GM21737 (cell line): Measurements from ENCODE around the gene FNBP1.
"Not testable (repeated sequence)": the region's sequence is repeated elsewhere in the genome, so short reads cannot be mapped to it uniquely, and the experiment has no call there.

Source experiments
- ATAC-seq: cut with Tn5 transposase; IDR thresholded peaks from one replicate; pipeline ENCODE4 v1.9.1; 2021; ENCODE audit warnings: mild to moderate bottlenecking, moderate library complexity; ENCODE audit not compliant: unreplicated experiment

FNBP1 gene

GRCh38 chr9:129962889-129963703 is 79.9 kb downstream of the FNBP1 start:
- peak; percentile 77 for ATAC-seq

- ATAC-seq: no peak
These were observed 80.5 kb downstream of the FNBP1 start for GRCh38 chr9:129962451-129962864.

- no peak for ATAC-seq
These were observed 84.2 kb downstream of the FNBP1 start for GRCh38 chr9:129958796-129959195.

- no peak for ATAC-seq
These were observed 88.0 kb downstream of the FNBP1 start for GRCh38 chr9:129954868-129955550.

- ATAC-seq: no peak
These were observed 89.3 kb downstream of the FNBP1 start for GRCh38 chr9:129953736-129954135.

- no peak for ATAC-seq
These were observed 90.7 kb downstream of the FNBP1 start for GRCh38 chr9:129952337-129952736.

GRCh38 chr9:129949821-129950220 is 93.2 kb downstream of the FNBP1 start:
- ATAC-seq: no peak

GRCh38 chr9:129948626-129949025 is 94.4 kb downstream of the FNBP1 start:
- not testable (repeated sequence) for ATAC-seq

- no peak for ATAC-seq
These were observed 96.6 kb downstream of the FNBP1 start for GRCh38 chr9:129946246-129946995.

- no peak for ATAC-seq
These were observed 97.7 kb downstream of the FNBP1 start for GRCh38 chr9:129945314-129945713.

GRCh38 chr9:129944506-129945116 is 98.4 kb downstream of the FNBP1 start:
- no peak for ATAC-seq

- ATAC-seq: no peak
These were observed 103.6 kb downstream of the FNBP1 start for GRCh38 chr9:129939431-129939830.

- no peak for ATAC-seq
These were observed 104.6 kb downstream of the FNBP1 start for GRCh38 chr9:129938291-129938979.

GRCh38 chr9:129937879-129938278 is 105.1 kb downstream of the FNBP1 start:
- ATAC-seq: not testable (repeated sequence)

GRCh38 chr9:129936222-129936621 is 106.8 kb downstream of the FNBP1 start:
- ATAC-seq: no peak

- no peak for ATAC-seq
These were observed 108.2 kb downstream of the FNBP1 start for GRCh38 chr9:129934780-129935179.

- ATAC-seq: no peak
These were observed 108.9 kb downstream of the FNBP1 start for GRCh38 chr9:129934041-129934591.

GRCh38 chr9:129933185-129934040 is 109.6 kb downstream of the FNBP1 start:
- ATAC-seq: no peak
